A673 (cell line): ENCODE measurements around the gene MAP1LC3B2. TPM values are rescaled to one million over a fixed set of nuclear protein-coding genes. Genes with fewer than 3 reads are reported as not detected.

Experiments
- BruUV-seq: library from RNA; stranded (reverse); fragments of 400-500 nt; replicated peaks from 2 replicates; lab custom pipeline; 2021; lab: Mats Ljungman, UMichigan
- CTCF ChIA-PET: fragments of 300-600 bp; sonication (Branson Sonifier 250); formaldehyde crosslinking; loops from one replicate; lab custom pipeline; 2022; ENCODE audit warnings: antibody characterized with exemption; lab: Charles Lee
- POLR2A ChIA-PET: fragments of 300-600 bp; sonication (Branson Sonifier 250); formaldehyde crosslinking; loops from one replicate; lab custom pipeline; 2022; ENCODE audit warnings: antibody characterized with exemption; ENCODE audit not compliant: low non-redundant PET; lab: Charles Lee
- DNase-seq: peaks from one replicate; pipeline ENCODE4 v3.0.0-alpha.2; 2015; ENCODE audit warnings: low spot score
- H3K27ac ChIP-seq: fragments of 200-600 bp; sonication (generic); 2 replicates; pipeline ENCODE4 v1.5.1; 2016; ENCODE audit warnings: mixed run types, low read depth, mild to moderate bottlenecking, mixed read lengths, antibody characterized with exemption, low read length; ENCODE audit not compliant: poor library complexity, severe bottlenecking
- H3K27me3 ChIP-seq: fragments of 200-600 bp; sonication (generic); replicated peaks from 2 replicates; pipeline ENCODE4 v1.6.1; 2017; ENCODE audit warnings: mixed run types, low read depth, mild to moderate bottlenecking, mixed read lengths, antibody characterized with exemption, low read length; ENCODE audit not compliant: insufficient read depth, poor library complexity
- H3K36me3 ChIP-seq: fragments of 200-600 bp; sonication (generic); 2 replicates; pipeline ENCODE4 v1.6.1; 2016; ENCODE audit warnings: mixed run types, mild to moderate bottlenecking, mixed read lengths, antibody characterized with exemption, low read length; ENCODE audit not compliant: insufficient read depth, poor library complexity, severe bottlenecking
- H3K4me1 ChIP-seq: fragments of 200-600 bp; sonication (generic); 2 replicates; pipeline ENCODE4 v1.6.1; 2017; ENCODE audit warnings: mixed run types, mild to moderate bottlenecking, mixed read lengths, antibody characterized with exemption, low read length; ENCODE audit not compliant: insufficient read depth, poor library complexity, severe bottlenecking
- H3K4me3 ChIP-seq: fragments of 200-600 bp; sonication (generic); 2 replicates; pipeline ENCODE4 v1.5.1; 2016; ENCODE audit warnings: low read depth, mixed run types, mild to moderate bottlenecking, mixed read lengths, low read length; ENCODE audit not compliant: poor library complexity, severe bottlenecking
- H3K9me3 ChIP-seq: fragments of 200-600 bp; sonication (generic); 2 replicates; pipeline ENCODE4 v1.6.1; 2016; ENCODE audit warnings: mixed run types, low read depth, mild to moderate bottlenecking, mixed read lengths, antibody characterized with exemption, low read length; ENCODE audit not compliant: poor library complexity, severe bottlenecking
- CTCF ChIP-seq: fragments of 300-800, 200-600 bp; sonication (generic); conservative IDR thresholded peaks from 2 replicates; pipeline ENCODE4 v1.5.1; 2017; ENCODE audit warnings: low read depth, mild to moderate bottlenecking, antibody characterized with exemption, low read length, moderate library complexity, mixed read lengths
- EZH2 ChIP-seq: fragments of 200-600 bp; sonication (generic); IDR thresholded peaks from 2 replicates; pipeline ENCODE4 v1.6.1; 2017; ENCODE audit warnings: borderline replicate concordance, low read depth, mild to moderate bottlenecking, mixed read lengths, antibody characterized with exemption, low read length; ENCODE audit not compliant: poor library complexity, severe bottlenecking
- intact Hi-C: fragments of 100-400 bp; cut with micrococcal nuclease; formaldehyde crosslinking; loops from one replicate; pipeline ENCODE4 v1.10.0; 2022; ENCODE audit not compliant: unreplicated experiment
- total RNA-seq: library from RNA; stranded (reverse); gene quantifications from 2 replicates; pipeline ENCODE4 v1.2.3, GENCODE V29; 2021

Gene MAP1LC3B2
- total RNA-seq, 1 experiment from 2014 or later: 1.7 TPM

DNA sequence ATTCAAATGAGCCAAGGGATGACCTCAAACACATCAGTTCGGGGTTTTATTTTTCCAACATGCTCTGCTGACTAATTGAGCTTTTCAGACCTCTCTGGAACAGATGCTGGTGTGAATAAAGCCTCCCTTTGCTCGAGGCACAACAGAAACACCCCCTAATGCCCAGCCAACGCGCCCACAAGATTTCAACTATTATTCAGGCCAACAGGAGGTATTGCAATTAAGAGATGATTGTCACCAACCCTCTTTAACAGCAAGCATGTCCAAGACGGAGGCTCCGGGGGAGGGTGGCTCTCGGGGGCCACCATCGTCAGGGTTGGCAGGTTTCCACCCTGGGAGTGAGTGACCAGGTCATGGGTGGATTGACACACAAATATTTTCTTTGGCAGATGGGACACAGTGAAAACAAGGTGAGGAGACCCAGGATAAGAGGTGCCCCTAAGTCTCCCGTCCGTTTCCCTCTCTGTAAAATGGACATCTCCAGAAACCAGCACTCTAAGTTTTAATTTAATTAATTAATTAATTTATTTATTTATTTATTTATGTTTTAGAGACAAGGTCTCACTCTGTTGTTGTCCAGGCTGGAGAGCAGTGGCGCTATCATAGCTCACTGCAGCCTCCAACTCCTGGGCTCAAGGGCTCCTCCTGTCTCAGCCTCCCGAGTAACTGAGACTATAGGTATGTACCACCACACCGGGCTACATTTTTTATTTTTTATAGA, 56.1 kb downstream of the MAP1LC3B2 start:
- TF ChIP-seq EZH2 (no peak), CTCF (no peak)
- no peaks in the 10 kb centered on the region for H3K4me1 ChIP-seq
- intact Hi-C loops: no loop called here
- ChIA-PET POLR2A (no interaction called here), CTCF (interaction anchor here (0.9 kb wide), 1 partner anchor 600 kb away, joined by 3 read pairs; no protein-coding TSS in a partner anchor)
- no peak overlapping the region for H3K4me3 ChIP-seq
- H3K9me3 ChIP-seq: no peaks in the 10 kb centered on the region
- no peak overlapping the region for H3K27ac ChIP-seq
- H3K27me3 ChIP-seq: no peaks in the 10 kb centered on the region
- no TSS peak for BruUV-seq
- no peaks in the 10 kb centered on the region for H3K36me3 ChIP-seq
- no peak for DNase-seq

- no TSS peak for BruUV-seq
- no peak overlapping the region for H3K4me3 ChIP-seq
- intact Hi-C loops: no loop called here
- H3K27me3 ChIP-seq: no peaks in the 10 kb centered on the region
- POLR2A ChIA-PET: interaction anchor here (0.7 kb wide), 1 partner anchor 778 kb away, joined by 13 read pairs; no protein-coding TSS in a partner anchor
- H3K9me3 ChIP-seq: no peaks in the 10 kb centered on the region
- no peak overlapping the region for H3K27ac ChIP-seq
- CTCF ChIA-PET: interaction anchor here (0.9 kb wide), 1 partner anchor 601 kb away, joined by 3 read pairs; no protein-coding TSS in a partner anchor
- DNase-seq: no peak
- no peaks in the 10 kb centered on the region for H3K4me1 ChIP-seq
- no peaks in the 10 kb centered on the region for H3K36me3 ChIP-seq
- TF ChIP-seq EZH2 (no peak), CTCF (no peak)
Measured at GRCh38 chr12:116616536-116617248, 57.5 kb downstream of the MAP1LC3B2 start.

GRCh38 chr12:116619246-116619645, 60.1 kb downstream of the MAP1LC3B2 start:
- Histone ChIP-seq H3K27ac (no peak overlapping the region), H3K27me3 (no peaks in the 10 kb centered on the region), H3K9me3 (peaks cover 8% of the 10 kb centered on the region), H3K4me3 (no peak overlapping the region), H3K4me1 (no peaks in the 10 kb centered on the region), H3K36me3 (no peaks in the 10 kb centered on the region)
- no TSS peak for BruUV-seq
- no peak for DNase-seq
- ChIA-PET CTCF (no interaction called here), POLR2A (no interaction called here)
- no peak for TF ChIP-seq CTCF
- TF ChIP-seq EZH2: no peak
- intact Hi-C loops: no loop called here
